Naive thymus-derived CD4-positive, alpha-beta T cell (primary cell): ENCODE results near the gene COL5A3. TPM values are rescaled to one million over a fixed set of nuclear protein-coding genes. Genes with fewer than 3 reads are reported as not detected.

ENCODE experiments used
- ATAC-seq: fragments of 150-1000 bp; cut with Tn5 transposase; 2 replicates; pipeline ENCODE4 v1.10.0; 2021; ENCODE audit warnings: mild to moderate bottlenecking, moderate library complexity
- CTCF ChIA-PET: fragments of 350-600 bp; sonication (Branson Sonifier 250); formaldehyde crosslinking; loops from one replicate; lab custom pipeline; 2021; ENCODE audit warnings: antibody characterized with exemption; lab: Charles Lee
- POLR2A ChIA-PET: fragments of 350-600 bp; sonication (Branson Sonifier 250); formaldehyde crosslinking; loops from one replicate; lab custom pipeline; 2021; ENCODE audit warnings: antibody characterized with exemption, inconsistent platforms; lab: Charles Lee
- DNase-seq, 9 donors: peaks; one replicate each; pipeline versions ENCODE4 v3.0.0 to v3.0.0-alpha.2; 2020 to 2022; ENCODE audit warnings: mixed read lengths in 1 of 9
- H3K27ac ChIP-seq: one replicate; pipeline ENCODE4 v1.7.0; 2013; ENCODE audit warnings: mild to moderate bottlenecking, low read depth, low read length, moderate library complexity
- H3K27me3 ChIP-seq, 2 donors: one replicate each; pipeline ENCODE4 v1.7.0; 2013; ENCODE audit warnings: low read length in 2 of 2, mild to moderate bottlenecking in 2 of 2, moderate library complexity in 2 of 2; ENCODE audit not compliant: control insufficient read depth in 2 of 2, insufficient read depth in 2 of 2
- H3K36me3 ChIP-seq, 3 experiments: 1 replicate in 2 of 3; 2 replicates in 1 of 3; pipeline ENCODE4 v1.7.0; 2013; ENCODE audit warnings: low read length in 3 of 3, mild to moderate bottlenecking in 3 of 3, moderate library complexity in 1 of 3; ENCODE audit not compliant: insufficient read depth in 3 of 3, control insufficient read depth in 2 of 3
- H3K4me1 ChIP-seq, 2 donors: one replicate each; pipeline ENCODE4 v1.7.0; 2013; ENCODE audit warnings: low read length in 2 of 2, mild to moderate bottlenecking in 2 of 2, moderate library complexity in 1 of 2; ENCODE audit not compliant: control insufficient read depth in 2 of 2, insufficient read depth in 2 of 2
- H3K4me3 ChIP-seq: 2 replicates; pipeline ENCODE4 v1.7.0; 2013; ENCODE audit warnings: mild to moderate bottlenecking, low read length
- H3K9me3 ChIP-seq, 3 experiments: 1 replicate in 2 of 3; 2 replicates in 1 of 3; pipeline ENCODE4 v1.7.0; 2013; ENCODE audit warnings: low read length in 3 of 3; ENCODE audit not compliant: control insufficient read depth in 2 of 3
- H3K27ac Mint-ChIP-seq, 9 donors: one replicate each; pipeline ENCODE4 v1.8.0; 2020 to 2022; ENCODE audit warnings: mixed read lengths in 9 of 9, mild to moderate bottlenecking in 8 of 9, moderate library complexity in 5 of 9, inconsistent platforms in 2 of 9
- H3K27me3 Mint-ChIP-seq, 5 donors: one replicate each; pipeline ENCODE4 v1.8.0; 2021 to 2022; ENCODE audit warnings: mixed read lengths in 5 of 5, mild to moderate bottlenecking in 1 of 5
- H3K36me3 Mint-ChIP-seq, 5 donors: one replicate each; pipeline ENCODE4 v1.8.0; 2020 to 2022; ENCODE audit warnings: mixed read lengths in 5 of 5, mild to moderate bottlenecking in 3 of 5, inconsistent platforms in 1 of 5
- H3K4me1 Mint-ChIP-seq, 7 donors: one replicate each; pipeline ENCODE4 v1.8.0; 2020 to 2022; ENCODE audit warnings: mixed read lengths in 7 of 7, mild to moderate bottlenecking in 3 of 7, inconsistent platforms in 1 of 7
- H3K4me3 Mint-ChIP-seq, 10 donors: one replicate each; pipeline ENCODE4 v1.8.0; 2020 to 2022; ENCODE audit warnings: mild to moderate bottlenecking in 10 of 10, mixed read lengths in 10 of 10, moderate library complexity in 6 of 10, inconsistent platforms in 2 of 10
- H3K9me3 Mint-ChIP-seq, 11 donors: one replicate each; pipeline ENCODE4 v1.8.0; 2020 to 2022; ENCODE audit warnings: mixed read lengths in 11 of 11, mild to moderate bottlenecking in 4 of 11, inconsistent platforms in 1 of 11, moderate library complexity in 1 of 11
- intact Hi-C, 2 donors: fragments of 100-400 bp; cut with micrococcal nuclease; formaldehyde crosslinking; loops; one replicate each; pipeline ENCODE4 v1.15.1; 2023
- polyA plus RNA-seq, 2 donors: library from polyadenylated mRNA; unstranded; fragments of 300-500 nt; fragmentation: Illumina TruSeq; gene quantifications; one replicate each; pipeline ENCODE4 v1.2.3, GENCODE V29; 2021
- total RNA-seq, 6 experiments: library from RNA in 5 of 6; stranded (reverse) in 5 of 6; gene quantifications; 1 replicate in 5 of 6; 2 replicates in 1 of 6; pipeline ENCODE4 v1.2.3 and lab custom pipeline; 2021 to 2026

The COL5A3 gene
- total and polyA plus RNA-seq, 7 experiments from 2014 or later, result 0.05 to 1.9 (median 0.09) TPM; not detected in 3

- no peaks in the 10 kb centered on the region for H3K36me3 ChIP-seq
- no peak overlapping the region for H3K4me3 ChIP-seq
- peaks cover 0 to 2% (median 0%) of the 10 kb centered on the region in 11 donors for H3K9me3 Mint-ChIP-seq
- peaks cover 12 to 42% (median 20%) of the 10 kb centered on the region in 5 donors for H3K27me3 Mint-ChIP-seq
- H3K36me3 Mint-ChIP-seq, result no peaks in the 10 kb centered on the region
- ChIA-PET CTCF (no interaction called here), POLR2A (interaction anchor here (0.6 kb wide), 1 partner anchor 118 kb away, joined by 3 read pairs; no protein-coding TSS in a partner anchor)
- H3K9me3 ChIP-seq, result no peaks in the 10 kb centered on the region
- H3K4me1 ChIP-seq, result no peaks in the 10 kb centered on the region
- H3K27me3 ChIP-seq, result no peaks in the 10 kb centered on the region
- intact Hi-C loops, result no loop called here
- H3K27ac ChIP-seq, result no peak overlapping the region
- H3K27ac Mint-ChIP-seq, result no peak overlapping the region
- H3K4me3 Mint-ChIP-seq, result no peak overlapping the region
- ATAC-seq (no peak), DNase-seq (no peak)
- H3K4me1 Mint-ChIP-seq, result no peaks in the 10 kb centered on the region
These were observed 49.2 kb downstream of the COL5A3 start for GRCh38 chr19:9961103-9961502.

DNA sequence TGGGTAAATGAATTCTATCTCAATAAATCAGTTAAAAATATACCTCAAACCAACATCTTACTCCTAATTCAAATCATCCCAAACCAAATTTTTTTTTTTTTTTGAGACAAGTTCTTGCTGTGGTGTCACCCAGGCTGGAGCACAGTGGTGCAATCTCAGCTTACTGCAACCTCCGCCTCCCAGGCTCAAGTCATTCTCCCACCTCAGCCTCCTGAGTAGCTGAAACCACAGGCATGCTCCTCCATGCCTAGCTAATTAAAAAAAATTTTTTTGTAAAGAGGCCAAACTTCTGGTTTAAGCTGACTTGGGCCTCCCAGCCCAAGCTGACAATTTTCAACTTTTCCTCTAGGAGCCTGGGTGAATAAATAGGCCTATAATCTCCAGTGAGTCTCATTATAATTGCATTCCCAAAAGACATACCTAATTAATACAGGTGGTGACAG is 51.9 kb downstream of the COL5A3 start:
- H3K27ac Mint-ChIP-seq, result no peak overlapping the region
- ChIA-PET CTCF (interaction anchor here (0.6 kb wide), 1 partner anchor 276 kb away, joined by 4 read pairs; no protein-coding TSS in a partner anchor), POLR2A (no interaction called here)
- peaks cover 0 to 2% (median 0%) of the 10 kb centered on the region in 11 donors for H3K9me3 Mint-ChIP-seq
- H3K27ac ChIP-seq, result no peak overlapping the region
- intact Hi-C loops, result no loop called here
- no peaks in the 10 kb centered on the region for H3K9me3 ChIP-seq
- no peaks in the 10 kb centered on the region for H3K4me1 Mint-ChIP-seq
- H3K4me3 Mint-ChIP-seq, result no peak overlapping the region
- no peaks in the 10 kb centered on the region for H3K36me3 ChIP-seq
- DNase-seq (no peak), ATAC-seq (no peak)
- H3K36me3 Mint-ChIP-seq, result no peaks in the 10 kb centered on the region
- H3K4me3 ChIP-seq, result no peak overlapping the region
- H3K4me1 ChIP-seq, result no peaks in the 10 kb centered on the region
- no peaks in the 10 kb centered on the region for H3K27me3 ChIP-seq
- peaks cover 2 to 27% (median 13%) of the 10 kb centered on the region in 5 donors for H3K27me3 Mint-ChIP-seq

GRCh38 chr19:9956956-9957355 is 53.3 kb downstream of the COL5A3 start:
- H3K27ac ChIP-seq, result no peak overlapping the region
- H3K36me3 Mint-ChIP-seq, result no peaks in the 10 kb centered on the region
- POLR2A ChIA-PET, result no interaction called here
- no peak overlapping the region for H3K4me3 ChIP-seq
- H3K4me1 ChIP-seq, result no peaks in the 10 kb centered on the region
- no peaks in the 10 kb centered on the region for H3K27me3 ChIP-seq
- no peak overlapping the region for H3K4me3 Mint-ChIP-seq
- peaks cover 0 to 2% (median 0%) of the 10 kb centered on the region in 11 donors for H3K9me3 Mint-ChIP-seq
- H3K36me3 ChIP-seq, result no peaks in the 10 kb centered on the region
- intact Hi-C loops, result no loop called here
- no peaks in the 10 kb centered on the region for H3K4me1 Mint-ChIP-seq
- CTCF ChIA-PET, result no interaction called here
- H3K27ac Mint-ChIP-seq, result no peak overlapping the region
- H3K9me3 ChIP-seq, result no peaks in the 10 kb centered on the region
- ATAC-seq (no peak), DNase-seq (no peak)
- H3K27me3 Mint-ChIP-seq, result peaks cover 2 to 26% (median 10%) of the 10 kb centered on the region in 5 donors

GRCh38 chr19:9953802-9954542 is 56.3 kb downstream of the COL5A3 start:
- no peaks in the 10 kb centered on the region for H3K9me3 ChIP-seq
- H3K27me3 ChIP-seq, result no peaks in the 10 kb centered on the region
- H3K4me3 Mint-ChIP-seq, result no peak overlapping the region
- ChIA-PET POLR2A (no interaction called here), CTCF (no interaction called here)
- peaks cover 0 to 2% (median 0%) of the 10 kb centered on the region in 11 donors for H3K9me3 Mint-ChIP-seq
- ATAC-seq (no peak), DNase-seq (no peak)
- intact Hi-C loops, result no loop called here
- H3K4me1 Mint-ChIP-seq, result no peaks in the 10 kb centered on the region
- no peak overlapping the region for H3K4me3 ChIP-seq
- H3K36me3 Mint-ChIP-seq, result no peaks in the 10 kb centered on the region
- H3K27ac Mint-ChIP-seq, result no peak overlapping the region
- no peak overlapping the region for H3K27ac ChIP-seq
- peaks cover 0 to 14% (median 5%) of the 10 kb centered on the region in 5 donors for H3K27me3 Mint-ChIP-seq
- H3K36me3 ChIP-seq, result no peaks in the 10 kb centered on the region
- no peaks in the 10 kb centered on the region for H3K4me1 ChIP-seq

DNA sequence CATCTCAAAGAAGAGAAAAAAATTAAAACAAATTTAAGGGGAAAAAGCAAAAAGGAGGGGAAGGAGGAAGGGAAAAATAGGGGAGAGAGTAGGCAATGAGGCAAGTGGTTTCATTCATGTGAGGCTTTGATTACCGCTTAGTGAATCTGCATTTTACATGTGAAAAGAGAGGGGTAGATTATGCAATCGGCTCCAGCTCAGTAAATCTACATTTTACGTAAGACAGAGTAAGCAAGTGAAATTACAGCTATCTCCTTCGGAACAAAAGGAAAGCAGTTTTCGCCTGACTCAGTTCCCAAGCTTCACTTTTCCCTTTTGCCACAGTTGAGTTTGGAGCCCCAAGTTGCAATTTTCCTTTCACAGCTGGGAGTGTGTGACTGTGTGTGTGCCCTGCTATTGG is 58.0 kb downstream of the COL5A3 start:
- CTCF ChIA-PET, result no interaction called here
- no peak overlapping the region for H3K27ac ChIP-seq
- H3K27ac Mint-ChIP-seq, result no peak overlapping the region
- H3K4me3 Mint-ChIP-seq, result no peak overlapping the region
- H3K36me3 Mint-ChIP-seq, result no peaks in the 10 kb centered on the region
- POLR2A ChIA-PET, result no interaction called here
- peaks cover 0 to 14% (median 8%) of the 10 kb centered on the region in 5 donors for H3K27me3 Mint-ChIP-seq
- no peak overlapping the region for H3K4me3 ChIP-seq
- no peaks in the 10 kb centered on the region for H3K4me1 Mint-ChIP-seq
- no peaks in the 10 kb centered on the region for H3K4me1 ChIP-seq
- H3K27me3 ChIP-seq, result no peaks in the 10 kb centered on the region
- ATAC-seq, result no peak
- intact Hi-C loops, result no loop called here
- H3K36me3 ChIP-seq, result no peaks in the 10 kb centered on the region
- DNase-seq, result no peak
- H3K9me3 ChIP-seq, result no peaks in the 10 kb centered on the region
- H3K9me3 Mint-ChIP-seq, result no peaks in the 10 kb centered on the region

GRCh38 chr19:9947441-9947840 is 62.9 kb downstream of the COL5A3 start:
- Histone ChIP-seq H3K4me3 (no peak overlapping the region), H3K27me3 (no peaks in the 10 kb centered on the region), H3K9me3 (peaks cover 0 to 2% (median 0%) of the 10 kb centered on the region in 3 experiments), H3K27ac (no peak overlapping the region), H3K4me1 (no peaks in the 10 kb centered on the region), H3K36me3 (no peaks in the 10 kb centered on the region)
- ChIA-PET CTCF (no interaction called here), POLR2A (no interaction called here)
- intact Hi-C loops, result no loop called here
- peaks cover 5 to 24% (median 15%) of the 10 kb centered on the region in 5 donors for H3K27me3 Mint-ChIP-seq
- peaks cover 0 to 11% (median 1%) of the 10 kb centered on the region in 11 donors for H3K9me3 Mint-ChIP-seq
- ATAC-seq, result no peak
- H3K4me1 Mint-ChIP-seq, result peaks cover 0 to 9% (median 0%) of the 10 kb centered on the region in 7 donors
- H3K27ac Mint-ChIP-seq, result no peak overlapping the region
- peaks cover 0 to 3% (median 0%) of the 10 kb centered on the region in 5 donors for H3K36me3 Mint-ChIP-seq
- H3K4me3 Mint-ChIP-seq, result no peak overlapping the region
- no peak for DNase-seq
